UCSD-AML1 (cell line): Measurements from ENCODE around the gene DIP2C.

Experiments used
- DNase-seq: peaks from one replicate; lab custom pipeline; 2025; ENCODE audit not compliant: unreplicated experiment; lab: John Stamatoyannopoulos, UW

The DIP2C gene

GRCh38 chr10:289581-289980 is 399.9 kb downstream of the DIP2C start:
- no peak for DNase-seq

GRCh38 chr10:288316-289200 is 400.9 kb downstream of the DIP2C start:
- DNase-seq: no peak

DNA sequence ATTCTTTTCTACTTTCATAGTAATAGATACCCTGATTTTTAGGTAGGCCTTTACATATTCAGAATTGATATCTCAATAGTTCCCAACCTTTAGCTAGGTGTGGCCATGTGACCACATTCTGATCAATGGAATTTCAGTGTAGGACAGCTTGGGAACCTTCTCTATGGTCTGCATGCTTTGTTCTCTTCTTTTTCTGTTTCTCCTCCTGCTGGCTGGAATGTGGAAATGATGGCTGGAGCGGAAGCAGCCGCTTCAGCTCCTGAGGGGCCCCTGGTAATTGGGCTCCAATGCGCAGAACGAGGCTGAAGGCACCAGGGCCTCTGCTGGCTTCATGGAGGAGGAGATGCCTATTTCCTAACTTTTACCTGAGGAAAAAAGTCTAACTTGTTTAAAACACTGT is 401.7 kb downstream of the DIP2C start:
- DNase-seq: no peak

GRCh38 chr10:287026-287709 is 402.3 kb downstream of the DIP2C start:
- no peak for DNase-seq

GRCh38 chr10:285216-285615 is 404.3 kb downstream of the DIP2C start:
- no peak for DNase-seq

- DNase-seq: no peak
These were observed 405.5 kb downstream of the DIP2C start for GRCh38 chr10:283916-284356.

- no peak for DNase-seq
These were observed 406.4 kb downstream of the DIP2C start for GRCh38 chr10:283140-283479.

GRCh38 chr10:282294-283139 is 407.0 kb downstream of the DIP2C start:
- DNase-seq: no peak

- DNase-seq: no peak
These were observed 409.8 kb downstream of the DIP2C start for GRCh38 chr10:279655-280054.

DNA sequence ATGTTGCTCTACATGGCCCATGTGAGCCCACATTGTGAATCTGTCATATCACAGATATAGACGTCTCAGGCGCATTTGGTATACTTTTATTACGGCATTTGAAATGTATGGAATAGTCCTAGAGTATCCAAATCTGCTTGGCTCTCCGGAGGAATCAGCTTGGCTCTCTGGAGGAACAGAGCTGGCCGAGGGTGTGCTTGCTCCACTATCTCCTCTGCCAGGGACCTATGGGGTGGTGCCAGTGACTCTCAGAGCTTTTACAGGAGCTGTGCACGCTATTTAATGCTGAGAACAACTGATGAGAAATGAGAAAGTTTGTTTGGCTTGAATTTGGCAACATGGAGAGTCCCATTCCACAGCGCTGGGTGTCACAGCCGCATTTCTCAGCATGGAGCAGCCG is 410.2 kb downstream of the DIP2C start:
- no peak for DNase-seq

GRCh38 chr10:278707-279106 is 410.8 kb downstream of the DIP2C start:
- DNase-seq: no peak

DNA sequence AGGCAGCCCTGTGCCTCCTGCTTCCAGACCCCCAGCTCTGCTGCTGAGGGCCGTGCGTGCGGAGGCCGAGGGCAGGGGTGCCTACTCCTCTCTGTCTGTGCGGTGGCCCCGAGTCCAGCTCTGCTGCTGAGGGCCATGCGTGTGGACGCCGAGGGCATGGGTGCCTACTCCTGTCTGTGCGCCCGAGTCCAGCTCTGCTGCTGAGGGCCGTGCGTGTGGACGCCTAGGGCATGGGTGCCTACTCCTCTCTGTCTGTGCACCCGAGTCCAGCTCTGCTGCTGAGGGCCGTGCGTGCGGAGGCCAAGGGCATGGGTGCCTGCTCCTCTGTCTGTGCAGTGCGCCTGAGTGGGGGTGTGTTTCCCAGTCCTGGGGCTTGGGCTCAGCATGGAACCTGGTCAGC is 411.5 kb downstream of the DIP2C start:
- no peak for DNase-seq

DNA sequence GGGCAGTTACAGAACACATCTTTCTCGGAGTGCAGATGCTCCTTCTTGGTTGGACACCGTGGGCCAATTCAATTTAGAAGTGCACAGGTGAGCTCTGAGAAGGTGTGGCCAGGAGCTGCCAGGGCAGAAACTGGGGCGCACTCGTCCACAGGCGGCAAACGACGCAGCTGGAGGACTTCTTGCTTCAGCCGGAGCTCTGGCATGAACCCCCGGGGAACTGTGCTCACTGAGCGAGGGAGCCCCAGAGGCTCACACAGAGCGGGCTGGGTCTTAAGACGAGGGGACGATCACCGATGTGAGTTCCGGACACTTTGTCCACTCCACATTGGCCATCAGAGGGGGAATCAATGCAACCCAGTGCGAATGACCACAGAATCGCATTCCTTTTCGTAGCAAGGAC is 413.8 kb downstream of the DIP2C start:
- DNase-seq: no peak

GRCh38 chr10:274866-275265 is 414.6 kb downstream of the DIP2C start:
- no peak for DNase-seq

- DNase-seq: no peak
These were observed 416.4 kb downstream of the DIP2C start for GRCh38 chr10:273088-273487.

- DNase-seq: no peak
These were observed 417.7 kb downstream of the DIP2C start for GRCh38 chr10:271722-272121.

DNA sequence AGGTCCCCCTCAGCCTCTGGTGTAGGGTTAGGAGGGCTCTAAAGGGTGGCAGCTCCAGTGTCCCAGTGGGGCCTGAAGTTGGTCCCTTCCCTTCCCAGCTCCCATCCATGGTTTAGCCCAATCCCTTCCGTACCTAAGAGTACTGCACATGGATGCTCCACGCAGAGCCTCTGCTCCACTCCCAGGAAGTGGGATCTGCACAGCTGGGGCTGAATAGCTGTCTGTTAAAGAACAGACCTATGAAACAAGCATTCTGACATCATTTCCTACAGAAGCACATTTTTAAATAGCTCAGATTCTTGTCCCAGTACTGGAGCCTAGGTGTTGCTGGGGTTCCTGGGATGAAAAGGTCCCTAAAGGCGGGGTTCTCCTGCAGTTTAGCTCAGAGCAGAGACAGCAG is 418.3 kb downstream of the DIP2C start:
- no peak for DNase-seq

- DNase-seq: no peak
These were observed 419.9 kb downstream of the DIP2C start for GRCh38 chr10:269440-270074.

DNA sequence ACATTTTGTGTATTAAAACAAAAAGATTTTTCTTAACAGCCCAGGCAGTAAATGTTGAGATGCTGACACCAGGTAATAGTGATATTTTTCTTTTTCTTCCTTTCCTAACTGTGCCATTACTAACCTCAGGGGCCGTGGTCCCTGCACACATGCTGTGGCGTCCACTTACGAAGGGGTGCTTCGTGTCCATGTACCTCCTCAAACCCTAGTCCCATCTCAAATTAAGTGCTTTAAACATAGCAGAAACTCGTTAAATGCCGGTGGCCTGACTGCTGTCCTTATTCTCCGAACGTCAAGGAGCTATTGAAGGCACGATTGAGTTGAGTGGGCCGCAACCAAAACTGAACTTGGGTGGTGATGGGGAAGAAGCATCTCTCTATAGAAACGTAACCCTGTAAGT is 421.8 kb downstream of the DIP2C start:
- no peak for DNase-seq

DNA sequence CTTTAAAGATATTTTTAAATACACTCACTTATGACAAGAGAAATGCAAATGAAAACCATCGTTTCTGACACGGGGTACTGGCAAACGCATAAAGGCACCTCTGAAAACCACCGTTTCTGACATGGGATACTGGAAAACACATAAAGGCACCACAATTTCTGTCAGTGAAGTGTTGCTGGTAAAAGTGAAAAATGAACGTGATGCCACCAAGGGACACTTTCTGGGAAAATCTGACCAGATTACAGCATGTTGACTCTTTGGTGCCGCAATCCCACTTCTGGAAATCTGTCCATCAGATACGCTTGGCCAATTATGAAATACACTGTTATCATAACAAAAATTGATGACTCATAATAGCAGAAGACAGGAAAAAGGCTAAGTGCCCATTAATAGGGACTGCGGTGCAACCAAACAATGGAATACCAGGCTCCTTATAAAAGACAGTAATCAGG is 422.5 kb downstream of the DIP2C start:
- no peak for DNase-seq
